ENCODE measurements around the gene MS4A8. TPM values are rescaled to one million over a fixed set of nuclear protein-coding genes. Genes with fewer than 3 reads are reported as not detected.
A peak's percentile ranks its signal among the peaks of the same experiment; 100 is the strongest.
"Not testable (repeated sequence)": the region's sequence is repeated elsewhere in the genome, so short reads cannot be mapped to it uniquely, and the experiment has no call there.

MS4A8 gene
- total RNA-seq, 1 experiment from 2014 or later = 0.17 TPM

- DNase-seq (ENCODE audit: low spot score) = no peak
Measured at GRCh38 chr11:60725592-60725991, 26.2 kb downstream of the MS4A8 start.

- DNase-seq (ENCODE audit: low spot score) = no peak
Measured at GRCh38 chr11:60731586-60731985, 32.2 kb downstream of the MS4A8 start.

- no peak for DNase-seq (ENCODE audit: low spot score)
Measured at GRCh38 chr11:60734279-60734678, 34.9 kb downstream of the MS4A8 start.

- no peak for DNase-seq (ENCODE audit: low spot score)
Measured at GRCh38 chr11:60739114-60739513, 39.7 kb downstream of the MS4A8 start.

GRCh38 chr11:60740573-60740972 lies 41.2 kb downstream of the MS4A8 start:
- no peak for DNase-seq (ENCODE audit: low spot score)

DNA sequence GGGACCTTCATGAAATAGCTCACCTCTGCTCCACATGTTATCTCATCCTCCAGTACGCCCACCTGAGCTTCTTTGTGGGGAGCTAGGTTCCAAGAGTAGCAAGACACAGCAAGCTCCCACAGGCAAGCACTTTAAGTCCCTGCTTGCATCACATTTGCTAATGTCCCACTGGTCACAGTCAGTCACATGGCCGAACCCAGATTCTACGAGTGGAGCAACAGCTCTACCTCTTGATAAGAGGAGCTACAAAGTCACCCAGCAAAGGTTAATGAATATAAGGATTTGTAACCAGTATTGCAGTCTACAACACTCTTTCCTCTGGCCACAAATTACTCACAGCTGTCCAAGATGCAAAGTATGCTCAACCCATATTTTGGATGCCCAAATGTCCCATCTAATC lies 42.0 kb downstream of the MS4A8 start:
- no peak for DNase-seq (ENCODE audit: low spot score)

DNA sequence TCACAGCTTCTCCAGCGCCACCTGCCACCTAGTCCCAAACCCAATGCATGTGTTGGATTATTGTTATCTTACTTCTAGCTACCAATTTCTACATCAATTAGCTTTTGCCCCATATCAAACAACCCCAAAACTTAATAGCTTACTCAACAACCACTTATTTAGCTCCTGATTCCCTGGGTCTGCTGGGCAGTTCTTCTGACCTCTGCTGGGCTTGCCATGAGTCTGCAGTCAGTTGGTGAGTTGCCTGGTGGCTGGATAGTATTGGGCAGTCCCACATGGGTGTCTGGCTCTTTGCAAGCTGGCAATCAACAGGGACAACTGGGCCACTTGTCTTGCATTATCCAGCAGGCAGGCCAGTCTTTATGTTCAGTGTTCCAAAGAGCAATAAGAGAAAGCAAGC lies 43.6 kb downstream of the MS4A8 start:
- DNase-seq (ENCODE audit: low spot score) = no peak

DNA sequence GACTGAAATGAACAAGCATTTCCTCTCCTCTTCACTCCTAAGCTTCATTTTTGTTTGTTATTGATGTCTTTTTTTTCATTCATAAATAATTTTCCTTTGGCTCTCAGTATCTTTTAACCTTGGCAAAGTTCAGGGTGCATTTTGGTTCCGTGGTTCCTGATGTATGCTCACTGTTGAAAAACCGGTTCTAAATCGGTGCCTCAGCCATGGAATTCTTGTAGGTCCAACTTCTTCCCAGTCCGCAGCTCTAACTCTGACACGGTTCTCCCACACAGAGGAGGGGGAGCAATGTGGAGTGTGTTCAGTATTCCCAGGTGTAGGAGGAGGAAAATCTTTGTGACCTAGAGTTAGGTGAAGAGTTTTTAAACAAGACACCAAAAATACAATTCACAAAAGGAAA lies 44.7 kb downstream of the MS4A8 start:
- DNase-seq (ENCODE audit: low spot score) = no peak

GRCh38 chr11:60747359-60747873 lies 48.0 kb downstream of the MS4A8 start:
- no peak for DNase-seq (ENCODE audit: low spot score)

DNA sequence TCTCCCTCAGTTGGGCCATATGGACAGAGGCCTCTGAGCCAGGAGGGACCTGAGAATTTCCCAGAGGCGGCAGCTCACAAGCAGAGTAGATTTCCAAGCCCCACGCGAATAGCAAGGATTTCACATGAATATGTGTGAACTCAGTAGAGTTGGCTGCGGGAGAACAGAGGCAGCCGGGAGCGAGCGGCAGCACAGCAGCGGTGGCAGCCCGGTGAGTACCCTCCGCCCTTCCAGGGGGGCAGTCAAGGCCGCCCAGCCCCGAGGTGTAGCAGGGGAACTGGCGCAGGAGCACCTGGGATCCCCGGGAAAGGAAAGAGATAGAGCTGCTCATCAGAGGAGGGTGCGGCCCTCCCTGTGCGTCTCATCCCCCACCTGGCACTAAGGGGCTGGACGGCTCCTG lies 48.8 kb downstream of the MS4A8 start:
- DNase-seq (ENCODE audit: low spot score) = no peak

GRCh38 chr11:60748821-60749220 lies 49.4 kb downstream of the MS4A8 start:
- no peak for DNase-seq (ENCODE audit: low spot score)

DNA sequence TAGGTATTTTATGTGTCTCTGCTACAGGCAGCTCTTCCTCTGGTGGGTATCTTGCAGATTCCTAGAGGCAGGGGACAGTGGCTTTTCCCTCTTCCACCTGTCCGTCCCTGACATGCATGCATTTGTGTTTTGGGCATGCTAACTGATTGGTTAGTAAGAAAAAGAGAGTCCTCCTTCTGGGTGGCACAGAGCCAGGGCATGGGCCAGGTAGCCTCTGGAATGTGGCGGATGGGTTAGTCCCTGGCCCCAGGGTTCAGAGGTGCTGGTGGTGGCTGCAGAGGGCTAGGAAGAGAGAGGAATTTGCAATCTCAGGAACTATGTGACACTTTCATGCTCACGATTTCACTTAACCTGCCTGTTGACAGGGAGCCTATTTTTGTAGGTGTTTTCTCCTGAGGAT lies 51.5 kb downstream of the MS4A8 start:
- DNase-seq (ENCODE audit: low spot score) = no peak

- DNase-seq (ENCODE audit: low spot score) = no peak
Measured at GRCh38 chr11:60753309-60753708, 53.9 kb downstream of the MS4A8 start.

DNA sequence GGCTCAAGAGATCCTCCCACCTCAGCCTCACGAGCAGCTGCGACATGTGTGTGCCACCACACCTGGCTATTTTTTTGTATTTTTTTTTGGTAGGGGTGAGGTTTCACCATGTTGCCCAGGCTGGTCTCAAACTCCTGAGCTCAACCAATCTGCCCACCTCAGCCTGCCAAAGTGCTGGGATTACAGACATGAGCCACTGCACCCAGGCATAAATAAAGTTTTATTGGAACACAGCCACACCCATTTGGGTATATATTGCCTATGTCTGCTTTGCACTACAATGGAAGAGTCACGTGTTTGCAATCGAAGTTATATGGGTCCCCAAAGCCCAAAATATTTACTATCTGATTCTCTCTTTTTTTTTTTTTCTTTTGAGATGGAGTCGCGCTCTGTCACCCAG lies 55.5 kb downstream of the MS4A8 start:
- DNase-seq (ENCODE audit: low spot score) = no peak

GRCh38 chr11:60756307-60757032 lies 57.1 kb downstream of the MS4A8 start, which contains the start of gene MS4A15:
Gene MS4A15, plus strand, starts transcription at chr11:60756867. Its CDS starts 6,867 bp downstream, at chr11:60763734.
- DNase-seq (ENCODE audit: low spot score) = peak; percentile 43

GRCh38 chr11:60757231-60757800 lies 57.9 kb downstream of the MS4A8 start:
- no peak for DNase-seq (ENCODE audit: low spot score)

- DNase-seq (ENCODE audit: low spot score) = not testable (repeated sequence)
Measured at GRCh38 chr11:60758671-60759070, 59.3 kb downstream of the MS4A8 start.

DNA sequence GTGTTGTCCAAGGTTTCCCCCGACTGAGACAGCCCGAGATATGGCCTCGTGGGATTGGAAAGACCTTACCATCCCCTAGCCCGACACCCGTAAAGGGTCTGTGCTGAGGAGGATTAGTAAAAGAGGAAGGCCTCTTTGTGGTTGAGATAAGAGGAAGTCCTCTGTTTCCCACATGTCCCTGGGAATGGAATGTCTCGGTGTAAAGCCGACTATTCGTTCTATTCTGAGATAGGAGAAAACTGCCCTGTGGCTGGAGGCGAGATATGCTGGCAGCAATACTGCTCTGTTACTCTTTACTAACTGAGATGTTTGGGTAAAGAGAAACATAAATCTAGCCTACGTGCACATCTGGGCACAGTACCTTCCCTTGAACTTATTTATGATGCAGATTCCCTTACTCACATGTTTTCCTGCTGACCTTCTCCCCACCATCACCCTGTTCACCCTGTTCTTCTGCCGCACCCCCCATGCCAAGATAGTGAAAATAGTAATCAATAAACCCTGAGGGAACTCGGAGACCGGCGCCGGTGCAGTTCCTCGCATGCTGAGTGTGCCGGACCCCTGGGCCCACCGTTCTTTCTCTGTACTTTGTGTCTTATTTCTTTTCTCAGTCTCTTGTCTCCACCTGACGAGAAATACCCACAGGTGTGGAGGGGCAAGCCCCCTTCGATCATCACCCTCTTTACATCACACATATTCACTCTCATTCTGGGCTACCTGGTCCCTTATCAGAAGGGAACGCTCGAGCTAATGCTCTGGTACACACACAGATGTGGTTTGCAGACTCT lies 60.2 kb downstream of the MS4A8 start:
- not testable (repeated sequence) for DNase-seq (ENCODE audit: low spot score)

DNA sequence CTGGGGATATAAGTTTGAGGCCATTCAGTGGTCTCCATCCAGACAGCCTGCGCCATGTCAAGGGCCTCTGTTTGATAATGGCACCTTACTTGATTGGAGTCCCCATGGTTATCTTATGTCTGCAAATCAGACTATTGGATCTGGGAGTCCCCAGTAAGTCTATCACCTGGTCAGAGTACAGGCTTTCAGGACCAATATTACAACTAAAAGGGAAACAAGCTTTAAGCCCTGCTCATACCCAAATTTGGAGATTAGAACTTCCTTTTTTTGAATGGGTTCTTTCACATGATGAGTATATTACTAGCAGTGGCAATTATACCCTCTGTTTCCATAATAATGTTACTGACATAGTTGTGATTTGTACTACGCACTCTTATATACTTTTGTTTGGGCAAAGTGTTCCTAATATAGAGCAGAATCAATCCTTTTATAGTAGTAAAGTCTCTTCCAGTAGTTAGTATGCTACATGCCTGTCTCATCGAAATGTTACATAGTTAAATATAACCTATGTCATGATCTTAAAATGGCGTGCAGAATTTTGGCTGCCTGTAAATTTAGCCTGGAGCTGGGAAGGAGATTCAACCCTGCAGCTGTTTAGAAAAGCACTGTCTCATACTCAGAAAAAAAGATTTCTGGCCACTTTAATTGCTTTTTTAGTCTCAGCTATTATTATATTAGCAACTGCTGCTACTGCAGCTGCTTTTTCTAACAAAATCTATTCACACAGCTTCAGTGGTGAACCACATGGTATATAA lies 62.2 kb downstream of the MS4A8 start:
- DNase-seq (ENCODE audit: low spot score) = no peak

DNA sequence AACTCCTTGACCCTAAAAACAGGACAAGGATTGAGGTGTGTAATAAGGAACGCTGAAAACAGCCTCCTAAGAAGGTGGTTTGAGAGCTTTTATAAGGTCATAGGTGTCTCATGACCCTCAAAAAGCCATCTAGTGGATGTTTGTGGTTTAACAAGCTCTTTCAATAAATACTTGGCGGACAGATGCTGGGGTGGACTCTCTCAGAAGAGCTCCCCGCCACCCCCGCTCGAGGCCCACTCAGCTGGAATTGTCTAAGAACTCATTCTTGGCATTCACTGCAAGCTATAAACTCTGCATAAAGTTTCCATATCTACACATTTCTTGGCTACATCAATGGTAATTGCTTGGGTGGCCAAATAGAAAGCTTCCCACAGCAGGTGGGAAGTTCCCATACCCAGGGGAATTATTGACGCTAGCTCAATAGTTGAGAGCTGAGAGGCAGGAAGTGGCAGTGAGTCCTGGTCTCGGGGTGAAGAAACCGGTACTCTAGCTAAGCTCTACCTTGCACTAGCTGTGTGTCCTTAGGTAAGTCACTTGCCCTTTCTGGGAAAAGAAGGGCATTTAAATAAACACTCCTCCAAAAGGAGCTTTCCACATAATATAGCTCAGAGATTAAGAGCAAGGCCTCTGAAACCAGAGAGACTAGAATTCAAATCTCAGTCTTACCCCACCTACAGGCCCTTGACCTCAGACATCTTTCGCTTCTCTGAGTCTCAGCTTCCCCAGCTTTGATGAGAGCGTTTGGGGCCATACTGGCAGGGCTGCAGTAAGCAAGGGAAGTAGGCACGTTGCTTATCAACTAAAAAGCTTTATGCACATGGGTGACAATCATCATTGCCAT lies 63.7 kb downstream of the MS4A8 start:
- DNase-seq (ENCODE audit: low spot score) = no peak
